H9 (cell line): ENCODE measurements around the gene LYPD6. TPM values are rescaled to one million over a fixed set of nuclear protein-coding genes. Genes with fewer than 3 reads are reported as not detected.
"Not testable (repeated sequence)": the region's sequence is repeated elsewhere in the genome, so short reads cannot be mapped to it uniquely, and the experiment has no call there.

Experiments used
- DNase-seq: peaks from one replicate; pipeline ENCODE4 v3.0.0-alpha.2; 2017
- H2AFZ ChIP-seq: one replicate; pipeline ENCODE4 v1.6.1; 2013; ENCODE audit warnings: mild to moderate bottlenecking, low read length, control low read depth, moderate library complexity
- H2AK5ac ChIP-seq: 2 replicates; pipeline ENCODE4 v1.6.1; 2013; ENCODE audit warnings: low read length, control low read depth, mixed read lengths; ENCODE audit not compliant: insufficient read length
- H2BK120ac ChIP-seq: one replicate; pipeline ENCODE4 v1.6.1; 2013; ENCODE audit warnings: low read depth, mild to moderate bottlenecking, low read length, control low read depth, inconsistent platforms; ENCODE audit not compliant: poor library complexity, severe bottlenecking
- H2BK12ac ChIP-seq: 2 replicates; pipeline ENCODE4 v1.6.1; 2013; ENCODE audit warnings: low read length, control low read depth, mixed read lengths, low read depth; ENCODE audit not compliant: insufficient read length
- H2BK15ac ChIP-seq: 2 replicates; pipeline ENCODE4 v1.6.1; 2013; ENCODE audit warnings: low read depth, low read length, control low read depth
- H2BK20ac ChIP-seq: one replicate; pipeline ENCODE4 v1.6.1; 2013; ENCODE audit warnings: low read depth, mild to moderate bottlenecking, low read length, control low read depth, inconsistent platforms; ENCODE audit not compliant: poor library complexity, severe bottlenecking
- H2BK5ac ChIP-seq: 2 replicates; pipeline ENCODE4 v1.6.1; 2013; ENCODE audit warnings: low read length, control low read depth, mixed read lengths; ENCODE audit not compliant: insufficient read length
- H3K14ac ChIP-seq: 2 replicates; pipeline ENCODE4 v1.6.1; 2013; ENCODE audit warnings: low read length, control low read depth; ENCODE audit not compliant: insufficient read depth
- H3K18ac ChIP-seq: 2 replicates; pipeline ENCODE4 v1.6.1; 2013; ENCODE audit warnings: low read depth, mild to moderate bottlenecking, mixed read lengths, low read length, control low read depth; ENCODE audit not compliant: insufficient read length
- H3K23ac ChIP-seq: 2 replicates; pipeline ENCODE4 v1.6.1; 2013; ENCODE audit warnings: low read length, control low read depth, mixed read lengths, low read depth; ENCODE audit not compliant: insufficient read length
- H3K23me2 ChIP-seq: 2 replicates; pipeline ENCODE4 v1.6.1; 2013; ENCODE audit warnings: low read depth, mild to moderate bottlenecking, mixed read lengths, low read length, control low read depth; ENCODE audit not compliant: insufficient read length, poor library complexity, severe bottlenecking
- H3K27ac ChIP-seq: 2 replicates; pipeline ENCODE4 v1.5.1; 2013; ENCODE audit warnings: low read length, control low read depth, mixed read lengths, low read depth; ENCODE audit not compliant: insufficient read length
- H3K27me3 ChIP-seq: 2 replicates; pipeline ENCODE4 v1.6.1; 2013; ENCODE audit warnings: low read length, control low read depth, inconsistent platforms; ENCODE audit not compliant: insufficient read depth
- H3K4ac ChIP-seq: 2 replicates; pipeline ENCODE4 v1.6.1; 2013; ENCODE audit warnings: low read depth, mild to moderate bottlenecking, control low read depth, inconsistent platforms, low read length, moderate library complexity
- H3K4me1 ChIP-seq: 2 replicates; pipeline ENCODE4 v1.6.1; 2013; ENCODE audit warnings: low read length, control low read depth, inconsistent platforms; ENCODE audit not compliant: insufficient read depth
- H3K4me2 ChIP-seq: 2 replicates; pipeline ENCODE4 v1.6.1; 2013; ENCODE audit warnings: low read length, control low read depth, mixed read lengths; ENCODE audit not compliant: insufficient read length, insufficient read depth
- H3K56ac ChIP-seq: 2 replicates; pipeline ENCODE4 v1.6.1; 2013; ENCODE audit warnings: low read depth, mild to moderate bottlenecking, mixed read lengths, low read length, control low read depth; ENCODE audit not compliant: insufficient read length
- H3K79me1 ChIP-seq: 2 replicates; pipeline ENCODE4 v1.6.1; 2013; ENCODE audit warnings: low read depth, mild to moderate bottlenecking, moderate library complexity, low read length, control low read depth, inconsistent platforms; ENCODE audit not compliant: insufficient read depth, poor library complexity, severe bottlenecking
- H3K79me2 ChIP-seq: 2 replicates; pipeline ENCODE4 v1.6.1; 2013; ENCODE audit warnings: low read length, control low read depth, inconsistent platforms; ENCODE audit not compliant: insufficient read depth
- H3K9ac ChIP-seq: 2 replicates; pipeline ENCODE4 v1.6.1; 2013; ENCODE audit warnings: low read length, control low read depth, mixed read lengths; ENCODE audit not compliant: insufficient read length; ENCODE audit errors: extremely low read depth
- H3K9me3 ChIP-seq: one replicate; pipeline ENCODE4 v1.6.1; 2013; ENCODE audit warnings: low read depth, low read length, inconsistent platforms; ENCODE audit not compliant: control insufficient read depth
- H3T11ph ChIP-seq: one replicate; pipeline ENCODE4 v1.6.1; 2013; ENCODE audit warnings: mild to moderate bottlenecking, low read length, control low read depth, inconsistent platforms
- H4K20me1 ChIP-seq: one replicate; pipeline ENCODE4 v1.6.1; 2013; ENCODE audit not compliant: control insufficient read depth, insufficient read length, insufficient read depth
- H4K5ac ChIP-seq: 2 replicates; pipeline ENCODE4 v1.6.1; 2013; ENCODE audit warnings: low read depth, mild to moderate bottlenecking, mixed read lengths, low read length, control low read depth; ENCODE audit not compliant: insufficient read length
- H4K8ac ChIP-seq: replicated peaks from 2 replicates; pipeline ENCODE4 v1.6.1; 2013; ENCODE audit warnings: low read length, control low read depth, mixed read lengths, low read depth; ENCODE audit not compliant: insufficient read length
- H4K91ac ChIP-seq: 2 replicates; pipeline ENCODE4 v1.6.1; 2013; ENCODE audit warnings: low read depth, mild to moderate bottlenecking, moderate library complexity, mixed read lengths, low read length, control low read depth; ENCODE audit not compliant: insufficient read length
- H3K27ac Mint-ChIP-seq, 3 experiments: 2 replicates in 2 of 3; 3 replicates in 1 of 3; pipeline ENCODE4 v1.8.0; 2020 to 2021; ENCODE audit warnings: mixed read lengths in 3 of 3, mild to moderate bottlenecking in 1 of 3, moderate library complexity in 1 of 3
- H3K27me3 Mint-ChIP-seq: 2 replicates; pipeline ENCODE4 v1.8.0; 2021; ENCODE audit warnings: low read depth, mild to moderate bottlenecking, moderate library complexity, mixed read lengths
- H3K36me3 Mint-ChIP-seq, 3 experiments: 2 replicates in 2 of 3; 3 replicates in 1 of 3; pipeline ENCODE4 v1.8.0; 2020 to 2021; ENCODE audit warnings: low read depth in 3 of 3, mixed read lengths in 3 of 3; ENCODE audit not compliant: insufficient read depth in 1 of 3
- H3K4me1 Mint-ChIP-seq, 2 experiments: 2 replicates each; pipeline ENCODE4 v1.8.0; 2020; ENCODE audit warnings: mixed read lengths in 2 of 2
- H3K4me3 Mint-ChIP-seq, 2 experiments: 2 replicates in 1 of 2; 3 replicates in 1 of 2; pipeline ENCODE4 v1.8.0; 2020 to 2021; ENCODE audit warnings: mild to moderate bottlenecking in 2 of 2, mixed read lengths in 2 of 2, moderate library complexity in 1 of 2
- H3K9me3 Mint-ChIP-seq, 2 experiments: 2 replicates in 1 of 2; 3 replicates in 1 of 2; pipeline ENCODE4 v1.8.0; 2020; ENCODE audit warnings: mild to moderate bottlenecking in 2 of 2, mixed read lengths in 2 of 2, moderate library complexity in 1 of 2
- WGBS: extraction: QIAGEN DNeasy Blood & Tissue Kit; methylation state at CpG from one replicate; pipeline ENCODE4 v1.1.7; 2013; ENCODE audit warnings: missing lambda C conversion rate, low lambda C conversion rate, mixed read lengths; ENCODE audit not compliant: insufficient read length; ENCODE audit errors: extremely low coverage; 5-methylcytosine and 5-hydroxymethylcytosine counted together
- total RNA-seq: library from RNA; stranded (reverse); gene quantifications from 2 replicates; pipeline ENCODE4 v1.2.1, GENCODE V29; 2021

The LYPD6 gene
- total RNA-seq, 1 experiment from 2014 or later, result 3.0 TPM

GRCh38 chr2:149506808-149507207, 176.4 kb downstream of the LYPD6 start:
- no CpG with 5 or more reads among the region's 8 CpGs for WGBS
- not testable (repeated sequence) for H3K18ac ChIP-seq, H3K4me2 ChIP-seq

More at GRCh38 chr2:149506808-149507207, 176.4 kb downstream of the LYPD6 start:
- H3K79me1 ChIP-seq, H3K56ac ChIP-seq, H4K20me1 ChIP-seq, H4K91ac ChIP-seq, H2AFZ ChIP-seq, H3T11ph ChIP-seq, H3K23ac ChIP-seq, H2BK20ac ChIP-seq, H3K9me3 ChIP-seq, H3K79me2 ChIP-seq, H2BK15ac ChIP-seq, H3K27me3 Mint-ChIP-seq, H3K23me2 ChIP-seq, H3K4ac ChIP-seq, H2AK5ac ChIP-seq, H2BK12ac ChIP-seq, H2BK120ac ChIP-seq, H4K5ac ChIP-seq, H2BK5ac ChIP-seq, H3K36me3 Mint-ChIP-seq, H3K9ac ChIP-seq, H3K14ac ChIP-seq, H3K27ac ChIP-seq, H3K4me1 ChIP-seq, H3K27me3 ChIP-seq, H3K9me3 Mint-ChIP-seq, H4K8ac ChIP-seq: not testable (repeated sequence)
- H3K4me1 Mint-ChIP-seq, result peaks cover 11% of the 10 kb centered on the region in 2 experiments
- H3K4me3 Mint-ChIP-seq, result peak overlapping the region in 1 of 2 experiments; percentile 48; a peak in 2 of 5 replicates
- peak; percentile 48 for DNase-seq
- peak overlapping the region in 1 of 3 experiments; percentile 91; a peak in 3 of 7 replicates for H3K27ac Mint-ChIP-seq
